Activated CD4-positive, alpha-beta T cell treated with anti-CD3 and anti-CD28 coated beads for 1 hour (primary cell): Measurements from ENCODE around the gene COX6B1.
"Not testable (repeated sequence)": the region's sequence is repeated elsewhere in the genome, so short reads cannot be mapped to it uniquely, and the experiment has no call there.

ENCODE experiments used
- DNase-seq: peaks from one replicate; pipeline ENCODE4 v3.0.0-alpha.2; 2020

The COX6B1 gene

DNA sequence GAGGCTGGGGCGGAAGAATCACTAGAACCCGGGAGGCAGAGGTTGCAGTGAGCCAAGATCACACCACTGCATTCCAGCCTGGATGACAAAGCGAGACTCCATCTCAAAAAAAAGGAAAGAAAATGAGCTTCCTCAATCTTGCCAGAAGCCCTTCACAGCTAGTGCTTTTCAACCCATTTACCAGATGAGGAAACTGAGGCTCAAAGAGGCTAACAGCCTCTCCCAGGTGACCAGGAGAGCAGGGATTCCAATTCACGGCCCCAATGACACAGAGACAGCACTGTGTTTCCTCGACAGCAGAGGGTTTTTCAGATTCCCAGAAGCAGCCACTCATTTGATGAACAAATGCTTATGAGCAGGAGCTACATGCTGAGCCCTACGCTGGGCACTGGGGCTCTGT, 21.4 kb downstream of the COX6B1 start:
- no peak for DNase-seq

DNA sequence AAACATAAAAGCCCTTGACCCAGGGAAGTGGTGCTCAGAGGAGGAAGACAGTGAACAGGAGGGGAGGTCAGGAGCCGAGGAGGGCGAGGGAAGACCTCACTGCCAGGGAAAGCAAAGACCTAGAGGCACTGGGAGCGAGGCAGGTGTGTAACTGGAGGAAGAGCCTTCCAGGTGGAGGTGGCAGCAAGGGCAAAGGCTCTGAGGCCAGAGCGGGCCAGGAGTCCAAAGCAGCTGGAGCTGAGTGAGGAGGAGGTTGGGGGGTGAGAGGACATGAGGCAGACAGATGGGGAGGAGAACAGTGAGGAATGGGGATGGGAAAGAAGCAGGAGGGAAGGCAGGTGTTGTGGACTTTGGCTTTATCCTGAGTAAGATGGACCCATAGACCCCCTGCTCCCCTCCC, 21.9 kb downstream of the COX6B1 start:
- DNase-seq, result no peak

DNA sequence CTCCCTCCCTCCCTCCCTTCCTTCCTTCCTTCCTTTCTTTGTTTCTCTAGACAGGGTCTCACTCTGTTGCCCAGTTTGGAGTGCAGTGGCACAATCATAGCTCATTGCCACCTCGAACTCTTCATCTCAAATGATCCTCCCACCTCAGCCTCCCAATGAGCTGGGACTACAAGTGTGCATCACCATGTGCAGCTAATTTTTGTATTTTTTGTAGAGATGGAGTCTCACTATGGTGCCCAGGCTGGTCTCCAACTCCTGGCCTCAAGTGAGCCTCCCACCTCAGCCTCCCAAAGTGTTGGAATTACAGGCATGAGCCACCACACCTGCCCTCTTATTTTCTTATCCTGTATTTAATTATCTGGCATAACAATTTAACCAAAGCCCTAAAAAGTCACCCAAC, 22.6 kb downstream of the COX6B1 start:
- DNase-seq, result no peak

DNA sequence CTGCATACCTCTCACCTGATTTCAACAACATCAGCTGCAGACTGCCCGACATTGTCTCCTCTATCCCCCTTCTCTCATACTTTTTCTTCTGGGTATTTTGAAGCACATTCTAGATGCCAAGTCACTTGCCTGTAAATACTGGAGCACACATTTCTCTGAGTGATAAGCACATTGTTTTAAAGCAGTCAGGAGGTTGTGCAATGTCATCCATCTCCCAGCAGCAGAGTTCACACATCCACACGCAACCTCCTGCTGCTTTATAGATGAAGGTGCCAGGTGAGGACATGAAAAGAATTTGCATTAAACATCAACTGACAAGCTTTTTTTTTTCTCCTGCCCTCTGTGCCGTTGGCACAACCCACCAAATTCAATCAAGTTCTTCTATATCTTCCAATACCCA, 23.7 kb downstream of the COX6B1 start:
- DNase-seq, result no peak

DNA sequence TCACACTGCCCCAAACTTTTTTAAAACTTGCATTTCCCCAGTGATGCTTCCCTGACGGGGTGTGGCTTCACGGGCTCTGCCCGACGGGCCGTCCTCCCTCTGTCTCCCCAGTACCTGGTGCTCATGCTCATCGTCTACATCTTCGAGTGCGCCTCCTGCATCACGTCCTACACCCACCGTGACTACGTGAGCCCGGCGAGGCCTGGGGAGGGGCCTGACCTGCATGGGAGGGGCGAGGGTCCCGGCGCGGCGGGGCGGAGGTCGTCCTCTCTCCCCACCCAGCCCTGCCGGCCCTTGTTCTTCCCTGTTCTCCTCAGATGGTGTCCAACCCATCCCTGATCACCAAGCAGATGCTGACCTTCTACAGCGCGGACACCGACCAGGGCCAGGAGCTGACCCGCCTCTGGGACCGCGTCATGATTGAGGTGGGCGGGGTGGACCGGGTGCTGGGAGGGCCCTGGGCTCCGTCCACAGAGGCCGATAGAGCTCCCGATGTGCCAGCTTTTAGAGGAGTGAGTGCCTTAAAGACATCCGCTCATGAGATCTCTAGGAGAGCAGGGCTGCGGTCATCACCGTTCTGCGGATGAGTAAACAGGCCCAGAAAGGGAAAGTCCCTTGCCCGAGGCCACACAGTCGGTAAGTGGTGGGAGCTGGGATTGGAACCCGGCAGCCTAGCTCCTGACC, 25.1 kb downstream of the COX6B1 start:
- peak; percentile 16 for DNase-seq

DNA sequence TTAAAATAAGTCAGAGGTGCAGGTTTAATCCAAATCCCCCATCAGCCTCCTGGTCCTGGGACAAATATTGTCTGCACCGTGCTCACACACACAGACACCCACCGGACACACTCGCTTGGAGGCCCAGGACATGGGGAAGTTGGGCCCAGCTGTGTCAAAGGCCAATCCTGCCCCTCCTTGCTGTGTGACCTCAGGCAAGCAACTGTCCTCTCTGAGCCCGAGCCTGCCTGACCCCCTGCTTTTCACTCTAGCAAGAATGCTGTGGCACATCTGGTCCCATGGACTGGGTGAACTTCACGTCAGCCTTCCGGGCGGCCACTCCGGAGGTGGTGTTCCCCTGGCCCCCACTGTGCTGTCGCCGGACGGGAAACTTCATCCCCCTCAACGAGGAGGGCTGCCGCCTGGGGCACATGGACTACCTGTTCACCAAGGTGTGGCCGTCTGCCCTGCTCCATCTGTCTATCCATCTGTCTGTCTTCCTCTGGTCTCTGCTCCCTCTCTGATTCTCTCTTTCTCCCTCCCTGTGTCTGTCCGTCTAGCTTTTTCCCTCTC, 27.5 kb downstream of the COX6B1 start:
- DNase-seq, result no peak

DNA sequence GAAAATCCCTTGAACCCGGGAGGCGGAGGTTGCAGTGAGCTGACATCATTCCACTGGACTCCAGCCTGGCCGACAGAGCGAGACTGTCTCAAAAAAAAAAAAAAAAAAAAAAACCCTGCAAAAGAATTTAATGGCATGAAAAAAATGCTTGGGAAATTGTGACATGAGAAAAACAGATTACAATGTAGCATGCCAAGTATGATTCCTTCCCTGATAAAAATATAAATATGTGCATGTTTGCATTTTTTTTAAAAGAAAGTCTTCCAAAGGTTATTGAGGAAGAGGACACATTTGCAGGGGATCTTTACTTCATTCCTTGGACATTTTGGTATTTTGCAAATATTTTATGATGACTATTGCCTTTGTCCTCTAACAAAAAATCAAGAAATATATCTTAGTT, 41.7 kb downstream of the COX6B1 start:
- no peak for DNase-seq

DNA sequence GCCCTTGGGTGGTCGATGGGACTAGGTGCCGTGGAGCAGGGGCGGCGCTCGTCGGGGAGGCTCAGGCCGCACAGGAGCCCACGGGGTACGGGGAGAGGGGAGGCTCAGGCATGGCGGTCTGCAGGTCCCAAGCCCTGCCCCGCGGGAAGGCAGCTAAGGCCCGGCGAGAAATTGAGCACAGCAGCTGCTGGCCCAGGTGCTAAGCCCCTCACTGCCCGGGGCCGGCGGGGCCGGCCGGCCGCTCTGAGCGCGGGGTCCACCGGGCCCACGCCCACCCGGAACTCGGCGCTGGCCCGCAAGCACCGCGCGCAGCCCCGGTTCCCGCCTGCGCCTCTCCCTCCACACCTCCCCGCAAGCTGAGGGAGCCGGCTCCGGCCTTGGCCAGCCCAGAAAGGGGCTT, 43.0 kb downstream of the COX6B1 start:
- DNase-seq, result not testable (repeated sequence)

DNA sequence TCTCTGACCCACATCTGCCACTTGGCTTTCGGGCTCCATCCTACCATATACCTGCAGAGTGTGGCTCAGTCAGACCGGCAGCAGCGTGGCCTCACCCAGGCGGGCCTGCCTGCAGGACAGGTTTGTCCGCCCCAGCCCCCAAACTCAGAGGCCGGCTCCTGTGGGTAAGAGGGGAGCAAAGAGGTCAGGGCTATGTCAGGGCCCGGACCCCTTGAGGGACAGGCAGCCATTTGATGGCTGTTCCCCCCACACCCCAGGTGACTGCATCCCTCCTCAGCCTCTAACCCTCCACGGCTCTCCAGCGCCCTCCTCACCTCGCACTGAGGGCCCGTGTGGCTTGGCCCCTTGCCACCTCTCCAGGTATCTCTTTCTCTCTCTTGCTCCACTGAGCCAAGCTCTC, 43.9 kb downstream of the COX6B1 start:
- no peak for DNase-seq

DNA sequence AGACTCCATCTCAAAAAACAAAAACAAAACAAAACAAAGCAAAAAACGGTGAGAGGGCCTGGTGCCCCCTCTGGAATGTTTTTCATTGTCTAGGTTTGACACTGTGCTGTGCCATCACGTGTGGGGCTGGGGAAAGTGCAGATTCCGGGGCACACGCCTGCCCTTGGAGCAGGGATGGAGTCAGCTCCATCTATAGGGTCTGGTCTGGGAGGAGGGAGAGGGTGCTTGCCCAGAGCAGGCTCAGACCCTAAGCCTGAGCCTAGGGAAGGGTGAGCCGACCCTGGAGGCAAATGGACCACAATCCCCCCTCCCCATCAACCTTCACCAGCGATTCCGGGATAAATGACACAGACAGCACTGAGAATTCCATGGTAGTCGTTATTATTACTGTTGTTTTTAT, 45.3 kb downstream of the COX6B1 start:
- no peak for DNase-seq

DNA sequence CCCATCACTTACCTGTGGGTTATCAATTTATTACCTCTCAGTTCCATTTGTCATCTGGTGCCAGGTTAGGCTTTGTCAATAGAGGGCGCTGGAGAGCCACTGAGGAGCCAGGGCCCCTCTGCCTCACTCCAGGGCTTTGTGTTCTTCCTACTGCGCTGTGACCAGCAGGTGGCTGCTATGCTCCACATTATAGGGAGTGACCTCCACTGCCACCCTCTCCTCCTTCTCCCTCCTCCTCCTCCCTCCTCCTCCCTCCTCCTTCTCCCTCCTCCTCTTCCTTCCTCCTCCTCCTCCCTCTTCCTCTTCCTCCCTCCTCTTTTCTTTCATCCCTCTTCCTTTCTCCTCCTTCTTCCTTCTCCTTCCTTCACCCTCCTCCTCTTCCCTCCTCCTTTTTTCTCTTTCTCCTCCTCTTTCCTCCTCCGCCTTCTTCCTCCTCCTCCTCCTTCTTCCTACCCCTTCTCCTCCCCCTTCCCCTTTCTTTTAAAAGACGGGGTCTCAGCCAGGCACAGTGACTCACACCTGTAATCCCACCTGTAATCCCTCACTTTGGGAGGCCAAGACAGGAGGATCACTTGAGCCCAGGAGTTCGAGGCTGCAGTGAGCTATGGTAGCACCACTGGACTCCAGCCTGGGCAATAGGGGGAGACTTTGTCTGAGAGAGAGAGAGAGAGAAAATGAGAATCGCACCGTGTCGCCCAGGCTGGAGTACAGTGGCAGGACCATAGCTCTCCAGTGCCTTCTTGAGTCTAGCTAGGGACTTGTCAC, 45.9 kb downstream of the COX6B1 start:
- peak; percentile 85 for DNase-seq

DNA sequence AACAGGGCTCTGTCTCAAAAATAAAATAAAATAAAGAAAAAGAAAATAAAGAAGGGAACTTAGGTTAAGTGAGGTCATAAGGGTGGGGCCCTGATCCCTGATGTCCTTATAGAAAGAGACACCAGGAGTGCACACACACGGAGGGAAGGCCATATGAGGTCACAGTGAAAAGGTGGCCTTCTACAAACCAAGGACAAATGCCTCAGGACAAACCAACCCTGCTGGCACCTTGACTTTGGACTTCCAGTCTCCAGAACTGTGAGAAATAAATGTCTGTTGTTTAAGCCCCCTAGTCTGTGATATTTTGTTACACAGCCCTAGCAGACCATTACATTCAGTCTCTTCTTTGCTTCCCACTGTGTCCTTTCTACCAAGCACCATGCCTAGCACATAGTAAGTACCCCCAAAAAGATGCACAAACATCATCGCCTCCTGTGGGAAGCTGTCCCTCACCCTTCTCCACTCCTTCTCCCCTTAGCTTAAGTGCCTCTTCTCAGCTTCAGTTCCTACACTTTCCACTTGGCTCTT, 47.8 kb downstream of the COX6B1 start:
- DNase-seq, result no peak

DNA sequence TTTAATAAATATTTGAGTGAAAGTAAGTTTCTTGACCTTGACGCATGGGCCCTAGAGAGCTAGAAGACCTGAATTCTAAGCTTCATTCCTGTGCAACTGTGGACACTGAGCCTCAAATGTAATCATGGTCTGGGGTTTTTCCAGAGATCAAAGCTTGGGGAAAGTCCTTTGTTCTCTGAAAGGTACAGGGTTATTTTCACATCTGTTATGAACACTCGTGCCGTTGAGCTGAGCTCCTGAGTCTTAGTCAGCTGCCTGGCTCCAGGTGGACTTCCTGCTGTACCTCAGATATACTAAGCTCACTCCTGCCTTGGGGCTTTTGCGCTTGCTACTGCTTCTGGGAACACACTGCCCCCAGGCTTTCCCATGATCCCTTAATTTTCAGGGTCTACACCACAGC, 48.7 kb downstream of the COX6B1 start:
- no peak for DNase-seq

DNA sequence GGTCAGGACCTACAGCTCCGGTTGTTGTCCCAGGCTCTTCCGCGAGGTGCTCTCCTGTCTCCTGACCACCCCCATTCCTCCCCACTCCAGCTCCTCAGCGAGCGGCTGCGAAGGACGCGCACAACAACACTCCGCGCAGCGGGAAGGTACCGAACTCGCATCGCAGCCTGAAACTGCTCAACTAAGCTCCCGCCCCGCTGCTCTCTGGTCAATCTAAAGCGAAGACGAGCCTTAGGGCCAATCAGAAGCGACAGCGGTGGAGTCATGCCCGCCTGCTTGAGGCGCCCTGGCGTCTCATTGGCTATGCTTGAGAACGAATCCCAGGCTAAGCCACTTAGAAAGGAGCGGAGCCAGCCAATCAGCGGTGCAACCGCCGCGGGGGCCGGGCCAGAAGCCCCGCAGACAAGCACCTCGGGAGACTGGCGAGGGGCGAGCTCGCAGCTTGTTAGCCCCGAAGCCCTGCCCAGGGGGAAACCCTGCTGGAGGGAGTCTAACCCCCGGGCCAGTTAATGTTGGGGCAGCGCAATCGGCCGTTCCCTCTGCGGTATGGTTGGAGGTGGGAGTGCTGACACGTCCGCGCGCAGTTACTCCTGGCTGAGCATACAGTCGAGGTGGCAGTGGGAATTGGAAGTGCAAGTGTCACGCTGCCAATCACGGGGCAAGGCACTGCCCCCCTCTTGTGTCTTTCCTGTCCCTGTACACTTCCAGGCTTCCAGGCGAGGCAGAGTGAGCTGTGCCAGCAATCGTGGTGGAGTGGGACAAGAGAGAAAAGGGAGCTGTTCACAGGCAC, 54.3 kb downstream of the COX6B1 start:
- DNase-seq, result peak; percentile 90

DNA sequence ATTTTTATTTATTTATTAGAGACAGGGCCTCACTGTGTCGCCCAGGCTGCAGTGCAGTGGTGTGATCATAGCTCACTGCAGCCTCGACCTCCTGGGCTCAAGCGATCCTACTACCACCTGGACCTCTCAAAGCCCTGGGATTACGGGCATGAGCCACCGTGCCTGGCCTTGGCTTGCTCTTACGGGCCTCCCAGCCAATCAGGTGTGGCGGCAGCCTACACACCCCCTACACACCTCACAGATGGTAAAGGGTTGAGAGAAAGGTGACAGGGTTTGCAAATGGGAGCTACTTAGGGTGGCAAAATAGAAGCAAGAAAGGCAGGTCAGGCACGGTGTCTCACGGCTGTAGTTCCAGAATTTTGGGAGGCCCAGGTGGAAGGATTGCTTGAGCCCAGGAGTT, 55.2 kb downstream of the COX6B1 start:
- no peak for DNase-seq

DNA sequence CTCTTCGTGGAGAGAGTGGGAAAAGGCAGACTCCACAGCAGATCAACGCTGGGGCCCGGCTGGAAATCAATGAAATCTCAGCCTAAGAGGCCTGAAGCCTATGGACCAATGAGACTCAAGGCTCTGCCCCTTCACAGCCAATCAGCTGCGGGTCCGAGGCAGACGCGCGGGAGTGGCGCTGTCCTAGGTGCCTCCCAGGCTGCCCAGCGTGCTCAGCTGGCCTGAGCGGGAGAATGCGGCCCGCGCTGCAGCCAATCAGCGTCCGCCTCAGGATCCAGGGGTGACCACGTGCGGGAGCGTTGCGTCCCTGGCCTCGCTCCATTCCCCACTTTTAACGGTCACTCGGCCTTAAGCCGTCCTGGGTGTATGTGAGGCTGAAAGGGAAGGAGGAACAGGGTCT, 56.1 kb downstream of the COX6B1 start, which contains the start of gene ZBTB32:
TSS of gene ZBTB32 (plus strand) at position 341 of the 400 bp plus-strand sequence. CDS start 10,069 bp downstream, outside the sequence.
- no peak for DNase-seq
